K562 (cell line): Measurements from ENCODE around the gene GRIPAP1. TPM values are rescaled to one million over a fixed set of nuclear protein-coding genes. Genes with fewer than 3 reads are reported as not detected.

Experiments
- BRD4 ChIP-seq: fragments of 200-600 bp; sonication (generic); IDR thresholded peaks from 2 replicates; pipeline ENCODE4 v1.6.1; 2017; ENCODE audit warnings: inconsistent platforms
- CREB1 ChIP-seq, 2 experiments: sonication (generic) in 1 of 2; formaldehyde crosslinking in 1 of 2; IDR thresholded peaks; 2 replicates each; pipeline versions ENCODE4 v1.6.1 to v1.8.0; 2012 to 2022; ENCODE audit warnings: inconsistent platforms in 1 of 2, mild to moderate bottlenecking in 1 of 2, missing genetic modification reagents in 1 of 2, moderate library complexity in 1 of 2
- GABPA ChIP-seq: fragments of 200-800 bp; sonication (Bioruptor generic); conservative IDR thresholded peaks from 2 replicates; pipeline ENCODE4 v1.6.1; 2016; ENCODE audit warnings: low read depth, missing genetic modification characterization, missing compliant biosample characterization
- MAZ ChIP-seq, 2 experiments: fragments of 450-650 bp in 1 of 2; sonication (generic) in 1 of 2; formaldehyde crosslinking; IDR thresholded peaks in 1 of 2; conservative IDR thresholded peaks in 1 of 2; 2 replicates each; pipeline versions ENCODE4 v1.4.0 to v1.5.0; 2020; ENCODE audit warnings: mild to moderate bottlenecking in 1 of 2, missing genetic modification reagents in 1 of 2
- NCOA6 ChIP-seq: fragments of 450-650 bp; IDR thresholded peaks from 2 replicates; pipeline ENCODE4 v1.6.1; 2017; ENCODE audit warnings: mild to moderate bottlenecking
- NFE2L1 ChIP-seq: fragments of 450-650 bp; IDR thresholded peaks from 2 replicates; pipeline ENCODE4 v1.6.1; 2016; ENCODE audit warnings: missing genetic modification characterization, low read depth, mild to moderate bottlenecking, missing compliant biosample characterization, moderate library complexity, borderline replicate concordance
- POLR2AphosphoS5 ChIP-seq: IDR thresholded peaks from 2 replicates; pipeline ENCODE4 v1.6.1; 2011; ENCODE audit warnings: mild to moderate bottlenecking, low read depth, low read length, moderate library complexity; ENCODE audit not compliant: control insufficient read depth, insufficient read depth
- SNRNP70 ChIP-seq: fragments of 200-400 bp; formaldehyde crosslinking; optimal IDR thresholded peaks from 2 replicates; pipeline ENCODE3; 2017; ENCODE audit warnings: low read depth, low read length
- SREBF1 ChIP-seq: fragments of 150-350 bp; IDR thresholded peaks from 2 replicates; pipeline ENCODE4 v1.6.1; 2014; ENCODE audit warnings: antibody characterized with exemption, low read depth, low read length, borderline replicate concordance
- TCF7L2 ChIP-seq: fragments of 150-350 bp; IDR thresholded peaks from 2 replicates; pipeline ENCODE4 v1.6.1; 2016; ENCODE audit warnings: low read depth, mild to moderate bottlenecking, low read length, moderate library complexity
- THRB ChIP-seq: fragments of 450-650 bp; formaldehyde crosslinking; conservative IDR thresholded peaks from 2 replicates; pipeline ENCODE4 v1.4.0; 2022; ENCODE audit warnings: mild to moderate bottlenecking, missing genetic modification characterization
- UBTF ChIP-seq, 2 experiments: IDR thresholded peaks; 2 replicates each; pipeline ENCODE4 v1.6.1; 2012; ENCODE audit warnings: improper control_type of control experiment in 2 of 2, low read depth in 2 of 2, low read length in 2 of 2, borderline replicate concordance in 1 of 2
- ZBTB2 ChIP-seq: fragments of 450-650 bp; IDR thresholded peaks from 2 replicates; pipeline ENCODE4 v1.6.1; 2016; ENCODE audit warnings: antibody characterized with exemption
- ZFP91 ChIP-seq: sonication (generic); formaldehyde crosslinking; IDR thresholded peaks from 2 replicates; pipeline ENCODE4 v1.8.0; 2022; ENCODE audit warnings: mild to moderate bottlenecking, missing genetic modification reagents
- ZNF24 ChIP-seq: fragments of 450-650 bp; IDR thresholded peaks from 2 replicates; pipeline ENCODE4 v1.6.1; 2016
- ZNF512 ChIP-seq: IDR thresholded peaks from 2 replicates; pipeline ENCODE4 v1.6.1; 2016; ENCODE audit warnings: missing genetic modification characterization, missing compliant biosample characterization
- ZNF785 ChIP-seq: fragments of 250-450 bp; sonication (Bioruptor Pico); IDR thresholded peaks from 2 replicates; pipeline ENCODE4 v1.4.0; 2020; ENCODE audit warnings: mild to moderate bottlenecking
- polyA plus RNA-seq, 8 experiments: library from polyadenylated mRNA; depleted of rRNA in 4 of 8; stranded (reverse) in 5 of 8; unstranded in 3 of 8; fragments of >200 nt; fragmentation: Nextera tagmentation in 2 of 8; fragmentation: Illumina TruSeq in 1 of 8; extraction: Ambion mirVana in 2 of 8; extraction: Trizol in 1 of 8; gene quantifications; 2 replicates each; pipeline versions ENCODE4 v1.2.1 to v1.2.3, GENCODE V29; 2011 to 2014; ENCODE audit warnings: inconsistent platforms in 1 of 8, missing spikeins in 1 of 8
- total RNA-seq, 7 experiments: library from RNA; depleted of rRNA in 6 of 7; stranded (reverse); fragments of >200 nt in 6 of 7; fragmentation: Illumina TruSeq in 2 of 7; extraction: Trizol in 2 of 7; gene quantifications; 2 replicates each; pipeline versions ENCODE4 v1.2.1 to v1.2.3, GENCODE V29; 2011 to 2021; ENCODE audit warnings: low replicate concordance in 1 of 7

GRIPAP1 gene
- total and polyA plus RNA-seq, 9 of the 15 experiments (the other 6 are each of a cell fraction or from before 2014, with no cell fraction given) = 4.1 to 41.6 (median 24.0) TPM

GRCh38 chrX:49002091-49002935 lies at the start of gene GRIPAP1 (continued):
- TF ChIP-seq UBTF (IDR thresholded peaks at IDR 0.05; ENCODE audit: borderline replicate concordance in 1 of 2, low read depth in 2 of 2, low read length in 2 of 2) (no peak), SNRNP70 (no peak), ZNF24 (no peak), GABPA (tag) (peak; percentile 49; the same call in 1 of the 2 replicates), THRB (no peak), ZNF512 (tag) (no peak), NCOA6 (no peak), TCF7L2 (peak; percentile 88), SREBF1 (0 out of 2 replicates have a peak, but pooled peaks have one; percentile 70), ZFP91 (no peak), ZNF785 (no peak), NFE2L1 (tag) (no peak), POLR2AphosphoS5 (0 out of 2 replicates have a peak, but pooled peaks have one; percentile 63), CREB1 (IDR thresholded peaks at IDR 0.05) (0 out of 2 replicates have a peak, but pooled peaks have one; percentile 15), CREB1 (CRISPR knock-in tag; IDR thresholded peaks at IDR 0.05) (no peak), MAZ (CRISPR knock-in tag; conservative IDR thresholded peaks at IDR 0.05 in 1 of 2, IDR thresholded peaks at IDR 0.05 in 1 of 2) (0 out of 4 replicates have a peak, but pooled peaks of 1 of the 2 experiments have one; percentile 21), BRD4 (peak; percentile 6; the same call in 1 of the 2 replicates), ZBTB2 (peak; percentile 89)
